SK-N-SH (cell line): ENCODE data around the gene MYMX. TPM values are rescaled to one million over a fixed set of nuclear protein-coding genes. Genes with fewer than 3 reads are reported as not detected.

ENCODE experiments used
- CTCF ChIA-PET: fragments of 300-600, 350-600 bp; formaldehyde crosslinking; extraction: SDS; loops from one replicate; lab custom pipeline; 2021; lab: Yijun Ruan, JAX
- POLR2A ChIA-PET: fragments of 350-600 bp; sonication (Branson Sonifier 250); formaldehyde crosslinking; extraction: SDS; loops from one replicate; lab custom pipeline; 2020; ENCODE audit warnings: antibody characterized with exemption, inconsistent platforms; lab: Yijun Ruan, JAX
- DNase-seq: peaks from one replicate; pipeline ENCODE4 v3.0.0; 2012
- H2AFZ ChIP-seq: fragments of 200-600 bp; sonication (generic); 2 replicates; pipeline ENCODE4 v1.8.1; 2016; ENCODE audit warnings: antibody characterized with exemption, mild to moderate bottlenecking, low read depth
- H3F3A ChIP-seq: fragments of 200-600 bp; sonication (generic); replicated peaks from 2 replicates; pipeline ENCODE3; 2016; ENCODE audit warnings: antibody characterized with exemption, mild to moderate bottlenecking; ENCODE audit not compliant: insufficient read depth
- H3K27ac ChIP-seq, 2 experiments: fragments of 200-500 bp in 1 of 2; fragments of 200-600 bp in 1 of 2; sonication (Bioruptor generic) in 1 of 2; sonication (generic), shearing (Covaris generic) in 1 of 2; 2 replicates each; pipeline versions ENCODE4 v1.5.1 to v1.6.1; 2014 to 2016; ENCODE audit warnings: low read depth in 2 of 2, inconsistent platforms in 1 of 2, low read length in 1 of 2, mild to moderate bottlenecking in 1 of 2, mixed read lengths in 1 of 2
- H3K27me3 ChIP-seq: fragments of 200-600 bp; sonication (generic), shearing (Covaris generic); 2 replicates; pipeline ENCODE4 v1.6.1; 2016; ENCODE audit warnings: mixed run types; ENCODE audit not compliant: insufficient read depth
- H3K36me3 ChIP-seq, 2 experiments: fragments of 200-500 bp in 1 of 2; fragments of 200-600 bp in 1 of 2; sonication (Bioruptor generic) in 1 of 2; sonication (generic) in 1 of 2; replicated peaks in 1 of 2; 2 replicates each; pipeline versions ENCODE3 to v1.5.1; 2014 to 2016; ENCODE audit warnings: low read length in 1 of 2, mild to moderate bottlenecking in 1 of 2; ENCODE audit not compliant: insufficient read depth in 2 of 2, control insufficient read depth in 1 of 2
- H3K4me1 ChIP-seq, 2 experiments: fragments of 200-500 bp in 1 of 2; fragments of 200-600 bp in 1 of 2; sonication (Bioruptor generic) in 1 of 2; sonication (generic), shearing (Covaris generic) in 1 of 2; 2 replicates each; pipeline versions ENCODE4 v1.5.1 to v1.6.1; 2014 to 2016; ENCODE audit warnings: low read depth in 1 of 2, low read length in 1 of 2, mixed run types in 1 of 2; ENCODE audit not compliant: insufficient read depth in 2 of 2, control insufficient read depth in 1 of 2
- H3K4me2 ChIP-seq: fragments of 200-600 bp; sonication (generic), shearing (Covaris generic); 2 replicates; pipeline ENCODE4 v1.6.1; 2017; ENCODE audit warnings: mixed run types
- H3K4me3 ChIP-seq, 2 experiments: fragments of 200-500 bp in 1 of 2; fragments of 200-600 bp in 1 of 2; sonication (Bioruptor generic) in 1 of 2; sonication (generic), shearing (Covaris generic) in 1 of 2; 2 replicates each; pipeline versions ENCODE4 v1.5.1 to v1.8.1; 2014 to 2016; ENCODE audit warnings: low read depth in 2 of 2, inconsistent platforms in 1 of 2, low read length in 1 of 2, mild to moderate bottlenecking in 1 of 2, mixed read lengths in 1 of 2, moderate library complexity in 1 of 2
- H3K79me2 ChIP-seq: fragments of 200-600 bp; sonication (generic); 2 replicates; pipeline ENCODE4 v1.8.1; 2017; ENCODE audit warnings: mild to moderate bottlenecking; ENCODE audit not compliant: insufficient read depth
- H3K9ac ChIP-seq: fragments of 200-600 bp; sonication (generic); 2 replicates; pipeline ENCODE4 v1.6.1; 2017; ENCODE audit warnings: mixed run types
- H3K9me2 ChIP-seq: fragments of 200-600 bp; sonication (generic); 2 replicates; pipeline ENCODE4 v1.6.1; 2017; ENCODE audit warnings: mixed run types
- H3K9me3 ChIP-seq: fragments of 200-600 bp; sonication (generic); 2 replicates; pipeline ENCODE4 v1.6.1; 2017; ENCODE audit warnings: mixed run types, mild to moderate bottlenecking, moderate library complexity
- H4K20me1 ChIP-seq: fragments of 200-600 bp; sonication (generic); 2 replicates; pipeline ENCODE4 v1.6.1; 2017; ENCODE audit warnings: mild to moderate bottlenecking, mixed run types; ENCODE audit not compliant: insufficient read depth
- CHD2 ChIP-seq: fragments of 150-350 bp; IDR thresholded peaks from 2 replicates; pipeline ENCODE4 v1.6.1; 2018; ENCODE audit warnings: low read length; ENCODE audit not compliant: partially characterized antibody
- CTCF ChIP-seq: fragments of 200-600 bp; sonication (generic); IDR thresholded peaks from 2 replicates; pipeline ENCODE4 v1.6.1; 2017; ENCODE audit warnings: antibody characterized with exemption, mild to moderate bottlenecking, moderate library complexity
- EZH2phosphoT487 ChIP-seq: fragments of 200-600 bp; sonication (generic); IDR thresholded peaks from 2 replicates; pipeline ENCODE4 v1.6.1; 2017; ENCODE audit warnings: low read depth, mixed run types, mild to moderate bottlenecking, antibody characterized with exemption, moderate library complexity, borderline replicate concordance
- FOSL2 ChIP-seq: IDR thresholded peaks from 2 replicates; pipeline ENCODE4 v1.4.0; 2012; ENCODE audit warnings: low read depth, mild to moderate bottlenecking, moderate library complexity, borderline replicate concordance
- FOXJ3 ChIP-seq: sonication (generic); formaldehyde crosslinking; IDR thresholded peaks from 2 replicates; pipeline ENCODE4 v1.5.1; 2020; ENCODE audit warnings: mild to moderate bottlenecking, missing genetic modification reagents
- GABPA ChIP-seq: IDR thresholded peaks from 2 replicates; pipeline ENCODE4 v1.4.0; 2012; ENCODE audit warnings: low read depth, mild to moderate bottlenecking
- GATA2 ChIP-seq: sonication (generic); formaldehyde crosslinking; IDR thresholded peaks from 2 replicates; pipeline ENCODE4 v1.5.0; 2020; ENCODE audit warnings: mild to moderate bottlenecking, missing genetic modification reagents
- MAX ChIP-seq: IDR thresholded peaks from 2 replicates; pipeline ENCODE4 v1.4.0; 2012; ENCODE audit warnings: low read depth
- MEF2A ChIP-seq: IDR thresholded peaks from 2 replicates; pipeline ENCODE4 v1.4.0; 2012; ENCODE audit warnings: low read depth, borderline replicate concordance
- MXI1 ChIP-seq: IDR thresholded peaks from 2 replicates; pipeline ENCODE4 v1.6.1; 2012; ENCODE audit warnings: mild to moderate bottlenecking, low read depth, low read length, improper control_type of control experiment
- PBX3 ChIP-seq: IDR thresholded peaks from 2 replicates; pipeline ENCODE4; 2012
- RAD21 ChIP-seq: IDR thresholded peaks from 2 replicates; pipeline ENCODE4 v1.6.1; 2012; ENCODE audit warnings: mild to moderate bottlenecking, low read length
- RFX5 ChIP-seq: IDR thresholded peaks from 2 replicates; pipeline ENCODE4 v1.6.1; 2012; ENCODE audit warnings: mild to moderate bottlenecking, improper control_type of control experiment, low read length
- RXRA ChIP-seq: IDR thresholded peaks from 2 replicates; pipeline ENCODE4 v1.4.0; 2012; ENCODE audit warnings: low read depth, mild to moderate bottlenecking, borderline replicate concordance
- SIN3A ChIP-seq: IDR thresholded peaks from 2 replicates; pipeline ENCODE4 v1.6.1; 2012; ENCODE audit warnings: low read depth, mild to moderate bottlenecking, low read length, moderate library complexity, borderline replicate concordance
- TCF12 ChIP-seq: IDR thresholded peaks from 2 replicates; pipeline ENCODE4 v1.4.0; 2012
- TEAD4 ChIP-seq: IDR thresholded peaks from 2 replicates; pipeline ENCODE4 v1.4.0; 2012; ENCODE audit warnings: mild to moderate bottlenecking, borderline replicate concordance; ENCODE audit not compliant: insufficient read depth
- YY1 ChIP-seq: IDR thresholded peaks from 2 replicates; pipeline ENCODE4 v1.4.0; 2012; ENCODE audit warnings: low read depth, mild to moderate bottlenecking
- ZBTB33 ChIP-seq: IDR thresholded peaks from 2 replicates; pipeline ENCODE4 v1.4.0; 2012; ENCODE audit warnings: low read depth, borderline replicate concordance
- WGBS: methylation state at CpG from one replicate; pipeline ENCODE4 v1.1.6; 2017; ENCODE audit warnings: low lambda C conversion rate; 5-methylcytosine and 5-hydroxymethylcytosine counted together
- polyA plus RNA-seq, 3 experiments: library from polyadenylated mRNA; depleted of rRNA; stranded (reverse); fragments of >200 nt; gene quantifications; 2 replicates each; pipeline ENCODE4 v1.2.3, GENCODE V29; 2012

MYMX gene
- polyA plus RNA-seq (2012; rRNA removed): 0.13 TPM in 1 of 2 replicates, not detected in the other
- not detected in 2 replicates for polyA plus RNA-seq (2012; cell fraction: cytosol; rRNA removed)
- polyA plus RNA-seq (2012; cell fraction: nucleus; rRNA removed): not detected in 2 replicates

GRCh38 chr6:44216677-44217331 is at the start of gene MYMX:
Gene MYMX (plus strand): TSS chr6:44216926. CDS start chr6:44217472, 546 bp downstream.
- Histone ChIP-seq H3F3A (peaks cover 4% of the 10 kb centered on the region), H4K20me1 (no peaks in the 10 kb centered on the region), H3K36me3 (no peaks in the 10 kb centered on the region), H3K27me3 (no peaks in the 10 kb centered on the region), H3K4me1 (peaks cover 7 to 27% of the 10 kb centered on the region in 2 experiments; a peak in 2 of 4 replicates), H3K9ac (no peak within 1 kb of the TSS), H3K4me3 (no peak within 1 kb of the TSS), H3K9me2 (no peaks in the 10 kb centered on the region), H2AFZ (no peak within 1 kb of the TSS), H3K4me2 (no peak within 1 kb of the TSS), H3K27ac (no peak within 1 kb of the TSS), H3K79me2 (no peaks in the 10 kb centered on the region), H3K9me3 (no peaks in the 10 kb centered on the region)
- WGBS: 85% methylated on average over 7 of the region's 7 CpGs
- no peak for TF ChIP-seq CTCF
- TF ChIP-seq RXRA: no peak
- TF ChIP-seq MXI1: no peak
- no peak for TF ChIP-seq RAD21
- no peak for TF ChIP-seq TEAD4
- no peak for TF ChIP-seq GATA2
- CTCF ChIA-PET: interaction anchor here (2.4 to 13.7 kb wide), 2 partner anchors 18 to 44 kb away, joined by 10 to 224 read pairs; no protein-coding TSS in a partner anchor
- DNase-seq: no peak
- POLR2A ChIA-PET: interaction anchor here (0.7 kb wide), 1 partner anchor 121 kb away, joined by 6 read pairs; no protein-coding TSS in a partner anchor

- Histone ChIP-seq H3K36me3 (no peaks in the 10 kb centered on the region), H3K9ac (no peak overlapping the region), H3K27ac (no peak overlapping the region), H3K4me1 (peaks cover 0 to 3% of the 10 kb centered on the region in 2 experiments; a peak in 1 of 4 replicates), H3F3A (no peaks in the 10 kb centered on the region), H4K20me1 (no peaks in the 10 kb centered on the region), H3K4me2 (no peak overlapping the region), H3K4me3 (no peak overlapping the region), H3K27me3 (no peaks in the 10 kb centered on the region), H3K9me3 (no peaks in the 10 kb centered on the region), H3K9me2 (no peaks in the 10 kb centered on the region), H3K79me2 (no peaks in the 10 kb centered on the region), H2AFZ (no peak overlapping the region)
- 82% methylated on average over 1 of the region's 1 CpG for WGBS
- POLR2A ChIA-PET: interaction anchor here (0.6 kb wide), 1 partner anchor 44 kb away, joined by 4 read pairs; no protein-coding TSS in a partner anchor
- no peak for DNase-seq
- CTCF ChIA-PET: interaction anchor here (1.0 to 7.1 kb wide), 4 partner anchors 14 to 69 kb away, joined by 4 to 128 read pairs (median 4); no protein-coding TSS in a partner anchor
- TF ChIP-seq EZH2phosphoT487 (no peak), CTCF (no peak), MEF2A (no peak), ZBTB33 (no peak), GABPA (no peak), TCF12 (no peak), FOXJ3 (no peak), CHD2 (no peak), YY1 (no peak), MAX (no peak), FOSL2 (no peak), SIN3A (no peak), RFX5 (no peak), PBX3 (no peak)
Observed at GRCh38 chr6:44167567-44167966, 49.2 kb upstream of the MYMX start.
